GM21529 (cell line): ENCODE measurements around the gene TUBGCP5.

Source experiments
- ATAC-seq: cut with Tn5 transposase; IDR thresholded peaks from one replicate; pipeline ENCODE4 v1.9.1; 2021; ENCODE audit not compliant: unreplicated experiment

TUBGCP5 gene

GRCh38 chr15:22954798-22955543 lies 84.4 kb downstream of the TUBGCP5 start:
- ATAC-seq: no peak

GRCh38 chr15:22954326-22954725 lies 85.0 kb downstream of the TUBGCP5 start:
- ATAC-seq: no peak

- no peak for ATAC-seq
These were observed 86.4 kb downstream of the TUBGCP5 start for GRCh38 chr15:22952796-22953579.

- ATAC-seq: no peak
These were observed 87.7 kb downstream of the TUBGCP5 start for GRCh38 chr15:22951381-22952280.

GRCh38 chr15:22951031-22951380 lies 88.4 kb downstream of the TUBGCP5 start:
- ATAC-seq: no peak

- ATAC-seq: no peak
These were observed 88.9 kb downstream of the TUBGCP5 start for GRCh38 chr15:22950256-22950990.
